Breast epithelium (tissue), 4 donors: ENCODE results near the gene ECE1. TPM values are rescaled to one million over a fixed set of nuclear protein-coding genes. Genes with fewer than 3 reads are reported as not detected.

ENCODE experiments used
- DNase-seq, 2 donors: peaks; one replicate each; pipeline ENCODE4 v3.0.0-alpha.2; 2019; ENCODE audit warnings: low spot score in 2 of 2
- H3K27ac ChIP-seq, 2 donors: fragments of 200-600 bp; sonication (generic) in 1 of 2; one replicate each; pipeline ENCODE4 v1.5.1; 2016 to 2019; ENCODE audit warnings: mild to moderate bottlenecking in 1 of 2
- H3K27me3 ChIP-seq, 2 donors: fragments of 200-600 bp; sonication (generic) in 1 of 2; one replicate each; pipeline versions ENCODE4 v1.5.1 to v1.6.0; 2017 to 2019; ENCODE audit warnings: control low read depth in 1 of 2, mild to moderate bottlenecking in 1 of 2
- H3K36me3 ChIP-seq: fragments of 200-600 bp; one replicate; pipeline ENCODE4 v1.5.1; 2019
- H3K4me1 ChIP-seq, 2 donors: fragments of 200-600 bp; sonication (generic); one replicate each; pipeline ENCODE4 v1.5.1; 2016 to 2019; ENCODE audit warnings: control low read depth in 1 of 2
- H3K4me3 ChIP-seq, 3 donors: fragments of 200-600 bp; sonication (generic); 1 replicate in 2 of 3; 2 replicates in 1 of 3; pipeline ENCODE4 v1.5.1; 2016 to 2019; ENCODE audit warnings: mild to moderate bottlenecking in 3 of 3, moderate library complexity in 2 of 3
- H3K9me3 ChIP-seq, 2 donors: fragments of 200-600 bp; sonication (generic) in 1 of 2; one replicate each; pipeline ENCODE4 v1.5.1; 2016 to 2019; ENCODE audit warnings: control low read depth in 1 of 2
- POLR2A ChIP-seq: fragments of 450-650 bp; IDR thresholded peaks from one replicate; pipeline ENCODE4 v1.6.1; 2016; ENCODE audit warnings: antibody characterized with exemption, mild to moderate bottlenecking, moderate library complexity
- POLR2AphosphoS5 ChIP-seq, 3 donors: sonication (generic); formaldehyde crosslinking; IDR thresholded peaks; one replicate each; pipeline ENCODE4 v1.6.1; 2017; ENCODE audit warnings: antibody characterized with exemption in 3 of 3
- intact Hi-C: fragments of 100-400 bp; cut with DNase I; formaldehyde crosslinking; loops from one replicate; pipeline ENCODE4 v1.15.1; 2023; ENCODE audit warnings: low total_unique reads
- total RNA-seq, 3 donors: library from RNA; depleted of rRNA; stranded (reverse); fragments of >200 nt; gene quantifications; one replicate each; pipeline ENCODE4 v1.1.0, GENCODE V29; 2016
- TF ChIP-seq, protein P1 (sequence below), 3 donors: fragments of 450-650 bp; IDR thresholded peaks; one replicate each; pipeline ENCODE4 v1.5.1; 2016 to 2017; ENCODE audit warnings: antibody characterized with exemption in 3 of 3, mild to moderate bottlenecking in 3 of 3, moderate library complexity in 3 of 3

ECE1 gene
- total RNA-seq, 3 donors from 2014 or later: 62.6 to 121 (median 112) TPM

DNA sequence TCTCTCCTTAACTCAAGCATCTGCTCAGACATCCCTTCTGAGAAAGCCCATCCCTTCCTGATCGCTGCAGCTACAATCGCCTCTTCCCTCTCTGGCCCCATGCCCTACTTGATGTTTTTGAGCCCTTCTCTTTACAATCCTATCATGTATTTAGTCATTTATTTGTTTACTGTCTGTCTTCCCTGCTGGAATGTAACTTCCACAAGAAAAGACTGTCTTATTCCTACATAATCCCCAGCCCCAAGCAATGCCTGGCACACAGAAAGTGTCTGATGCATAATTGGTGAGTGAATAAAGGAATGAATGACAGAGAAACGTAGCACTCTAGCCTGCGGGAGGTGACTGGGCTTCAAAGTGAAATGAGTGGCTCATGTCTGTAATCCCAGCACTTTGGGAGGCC, 25.4 kb downstream of the ECE1 start:
- H3K27me3 ChIP-seq: no peaks in the 10 kb centered on the region
- peaks cover 26 to 38% of the 10 kb centered on the region in 2 donors for H3K4me1 ChIP-seq
- TF ChIP-seq, protein P1, sequence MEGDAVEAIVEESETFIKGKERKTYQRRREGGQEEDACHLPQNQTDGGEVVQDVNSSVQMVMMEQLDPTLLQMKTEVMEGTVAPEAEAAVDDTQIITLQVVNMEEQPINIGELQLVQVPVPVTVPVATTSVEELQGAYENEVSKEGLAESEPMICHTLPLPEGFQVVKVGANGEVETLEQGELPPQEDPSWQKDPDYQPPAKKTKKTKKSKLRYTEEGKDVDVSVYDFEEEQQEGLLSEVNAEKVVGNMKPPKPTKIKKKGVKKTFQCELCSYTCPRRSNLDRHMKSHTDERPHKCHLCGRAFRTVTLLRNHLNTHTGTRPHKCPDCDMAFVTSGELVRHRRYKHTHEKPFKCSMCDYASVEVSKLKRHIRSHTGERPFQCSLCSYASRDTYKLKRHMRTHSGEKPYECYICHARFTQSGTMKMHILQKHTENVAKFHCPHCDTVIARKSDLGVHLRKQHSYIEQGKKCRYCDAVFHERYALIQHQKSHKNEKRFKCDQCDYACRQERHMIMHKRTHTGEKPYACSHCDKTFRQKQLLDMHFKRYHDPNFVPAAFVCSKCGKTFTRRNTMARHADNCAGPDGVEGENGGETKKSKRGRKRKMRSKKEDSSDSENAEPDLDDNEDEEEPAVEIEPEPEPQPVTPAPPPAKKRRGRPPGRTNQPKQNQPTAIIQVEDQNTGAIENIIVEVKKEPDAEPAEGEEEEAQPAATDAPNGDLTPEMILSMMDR (IDR thresholded peaks at IDR 0.05): no peak
- TF ChIP-seq POLR2A: no peak
- no peak for TF ChIP-seq POLR2AphosphoS5 (IDR thresholded peaks at IDR 0.05)
- H3K36me3 ChIP-seq: no peaks in the 10 kb centered on the region
- H3K9me3 ChIP-seq: no peaks in the 10 kb centered on the region
- no peak for DNase-seq
- H3K4me3 ChIP-seq: no peak overlapping the region
- H3K27ac ChIP-seq: peak overlapping the region; percentile 37 to 67
- intact Hi-C loops: no loop called here

GRCh38 chr1:21263653-21264225, 26.5 kb downstream of the ECE1 start:
- TF ChIP-seq, protein P1 (IDR thresholded peaks at IDR 0.05): no peak
- TF ChIP-seq POLR2AphosphoS5 (IDR thresholded peaks at IDR 0.05) (no peak), POLR2A (no peak)
- peaks cover 21 to 26% of the 10 kb centered on the region in 2 donors for H3K4me1 ChIP-seq

GRCh38 chr1:21263052-21263429, 27.2 kb downstream of the ECE1 start:
- Histone ChIP-seq H3K36me3 (no peaks in the 10 kb centered on the region), H3K27me3 (no peaks in the 10 kb centered on the region), H3K27ac (peak overlapping the region; percentile 86 to 87), H3K4me1 (peaks cover 15 to 20% of the 10 kb centered on the region in 2 donors), H3K4me3 (no peak overlapping the region), H3K9me3 (no peaks in the 10 kb centered on the region)
- no peak for DNase-seq
- TF ChIP-seq POLR2A: no peak
- TF ChIP-seq POLR2AphosphoS5 (IDR thresholded peaks at IDR 0.05): no peak
- TF ChIP-seq, protein P1 (IDR thresholded peaks at IDR 0.05): no peak
- intact Hi-C loops: no loop called here

More at GRCh38 chr1:21263653-21264225, 26.5 kb downstream of the ECE1 start:
- Histone ChIP-seq H3K36me3 (no peaks in the 10 kb centered on the region), H3K9me3 (no peaks in the 10 kb centered on the region), H3K27me3 (no peaks in the 10 kb centered on the region), H3K27ac (peak overlapping the region; percentile 50 to 86), H3K4me3 (no peak overlapping the region)
- DNase-seq: no peak
- intact Hi-C loops: no loop called here

DNA sequence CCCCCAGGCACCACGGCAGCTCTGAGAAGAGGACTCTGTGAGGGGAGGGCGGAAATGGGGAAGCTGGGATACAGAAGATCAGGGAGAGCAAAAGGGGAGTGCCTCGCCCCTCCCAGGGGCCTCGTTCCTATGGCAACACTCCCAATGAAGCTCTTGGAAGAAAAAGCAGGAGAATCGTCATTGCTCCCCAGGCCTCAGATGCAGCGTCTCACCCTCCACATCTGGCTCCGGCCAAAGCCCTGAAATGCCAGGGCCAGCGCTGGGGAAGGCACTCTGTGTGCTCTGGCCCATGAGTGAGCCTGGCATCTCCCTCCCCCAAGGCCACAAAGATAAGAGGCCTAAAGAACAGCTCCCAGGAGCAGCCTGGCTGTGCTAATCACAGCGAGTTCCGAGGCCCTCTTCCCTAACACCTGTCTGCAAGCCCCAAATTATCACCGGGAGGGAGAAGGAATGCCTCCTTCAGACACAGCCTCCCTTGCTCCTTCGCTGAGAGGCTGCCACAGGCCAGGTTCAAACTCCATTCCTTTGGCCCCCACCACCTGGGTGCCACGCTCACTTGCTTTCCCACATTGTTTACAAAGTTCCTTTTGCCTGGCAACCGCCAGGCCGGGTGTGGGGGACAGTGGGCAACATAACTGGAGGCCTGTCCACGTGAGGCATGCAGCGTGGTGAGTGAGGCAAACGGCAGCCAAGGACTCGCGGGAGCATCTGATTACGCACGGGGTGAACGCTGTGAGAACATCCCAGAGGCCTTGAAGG, 27.8 kb downstream of the ECE1 start:
- H3K27me3 ChIP-seq: no peaks in the 10 kb centered on the region
- TF ChIP-seq POLR2A (no peak), POLR2AphosphoS5 (IDR thresholded peaks at IDR 0.05) (peak in 2 of 3 donors; percentile 53 to 58)
- TF ChIP-seq, protein P1 (IDR thresholded peaks at IDR 0.05): no peak
- intact Hi-C loops: no loop called here
- H3K36me3 ChIP-seq: no peaks in the 10 kb centered on the region
- peak; percentile 55 to 68 for DNase-seq
- H3K27ac ChIP-seq: peak overlapping the region; percentile 86 to 87
- no peaks in the 10 kb centered on the region for H3K9me3 ChIP-seq
- H3K4me3 ChIP-seq: peak overlapping the region in 1 of 3 donors; percentile 24
- H3K4me1 ChIP-seq: peaks cover 15 to 16% of the 10 kb centered on the region in 2 donors
